H9 (cell line): Measurements from ENCODE around the gene KRT24. TPM values are rescaled to one million over a fixed set of nuclear protein-coding genes. Genes with fewer than 3 reads are reported as not detected.

ENCODE experiments used
- DNase-seq: peaks from one replicate; pipeline ENCODE4 v3.0.0-alpha.2; 2017
- H2AFZ ChIP-seq: one replicate; pipeline ENCODE4 v1.6.1; 2013; ENCODE audit warnings: mild to moderate bottlenecking, low read length, control low read depth, moderate library complexity
- H2AK5ac ChIP-seq: 2 replicates; pipeline ENCODE4 v1.6.1; 2013; ENCODE audit warnings: low read length, control low read depth, mixed read lengths; ENCODE audit not compliant: insufficient read length
- H2BK120ac ChIP-seq: one replicate; pipeline ENCODE4 v1.6.1; 2013; ENCODE audit warnings: low read depth, mild to moderate bottlenecking, low read length, control low read depth, inconsistent platforms; ENCODE audit not compliant: poor library complexity, severe bottlenecking
- H2BK12ac ChIP-seq: 2 replicates; pipeline ENCODE4 v1.6.1; 2013; ENCODE audit warnings: low read length, control low read depth, mixed read lengths, low read depth; ENCODE audit not compliant: insufficient read length
- H2BK15ac ChIP-seq: 2 replicates; pipeline ENCODE4 v1.6.1; 2013; ENCODE audit warnings: low read depth, low read length, control low read depth
- H2BK20ac ChIP-seq: one replicate; pipeline ENCODE4 v1.6.1; 2013; ENCODE audit warnings: low read depth, mild to moderate bottlenecking, low read length, control low read depth, inconsistent platforms; ENCODE audit not compliant: poor library complexity, severe bottlenecking
- H2BK5ac ChIP-seq: 2 replicates; pipeline ENCODE4 v1.6.1; 2013; ENCODE audit warnings: low read length, control low read depth, mixed read lengths; ENCODE audit not compliant: insufficient read length
- H3K14ac ChIP-seq: 2 replicates; pipeline ENCODE4 v1.6.1; 2013; ENCODE audit warnings: low read length, control low read depth; ENCODE audit not compliant: insufficient read depth
- H3K18ac ChIP-seq: 2 replicates; pipeline ENCODE4 v1.6.1; 2013; ENCODE audit warnings: low read depth, mild to moderate bottlenecking, mixed read lengths, low read length, control low read depth; ENCODE audit not compliant: insufficient read length
- H3K23ac ChIP-seq: 2 replicates; pipeline ENCODE4 v1.6.1; 2013; ENCODE audit warnings: low read length, control low read depth, mixed read lengths, low read depth; ENCODE audit not compliant: insufficient read length
- H3K23me2 ChIP-seq: 2 replicates; pipeline ENCODE4 v1.6.1; 2013; ENCODE audit warnings: low read depth, mild to moderate bottlenecking, mixed read lengths, low read length, control low read depth; ENCODE audit not compliant: insufficient read length, poor library complexity, severe bottlenecking
- H3K27ac ChIP-seq: 2 replicates; pipeline ENCODE4 v1.5.1; 2013; ENCODE audit warnings: low read length, control low read depth, mixed read lengths, low read depth; ENCODE audit not compliant: insufficient read length
- H3K27me3 ChIP-seq: 2 replicates; pipeline ENCODE4 v1.6.1; 2013; ENCODE audit warnings: low read length, control low read depth, inconsistent platforms; ENCODE audit not compliant: insufficient read depth
- H3K4ac ChIP-seq: 2 replicates; pipeline ENCODE4 v1.6.1; 2013; ENCODE audit warnings: low read depth, mild to moderate bottlenecking, control low read depth, inconsistent platforms, low read length, moderate library complexity
- H3K4me1 ChIP-seq: 2 replicates; pipeline ENCODE4 v1.6.1; 2013; ENCODE audit warnings: low read length, control low read depth, inconsistent platforms; ENCODE audit not compliant: insufficient read depth
- H3K4me2 ChIP-seq: 2 replicates; pipeline ENCODE4 v1.6.1; 2013; ENCODE audit warnings: low read length, control low read depth, mixed read lengths; ENCODE audit not compliant: insufficient read length, insufficient read depth
- H3K56ac ChIP-seq: 2 replicates; pipeline ENCODE4 v1.6.1; 2013; ENCODE audit warnings: low read depth, mild to moderate bottlenecking, mixed read lengths, low read length, control low read depth; ENCODE audit not compliant: insufficient read length
- H3K79me1 ChIP-seq: 2 replicates; pipeline ENCODE4 v1.6.1; 2013; ENCODE audit warnings: low read depth, mild to moderate bottlenecking, moderate library complexity, low read length, control low read depth, inconsistent platforms; ENCODE audit not compliant: insufficient read depth, poor library complexity, severe bottlenecking
- H3K79me2 ChIP-seq: 2 replicates; pipeline ENCODE4 v1.6.1; 2013; ENCODE audit warnings: low read length, control low read depth, inconsistent platforms; ENCODE audit not compliant: insufficient read depth
- H3K9ac ChIP-seq: 2 replicates; pipeline ENCODE4 v1.6.1; 2013; ENCODE audit warnings: low read length, control low read depth, mixed read lengths; ENCODE audit not compliant: insufficient read length; ENCODE audit errors: extremely low read depth
- H3K9me3 ChIP-seq: one replicate; pipeline ENCODE4 v1.6.1; 2013; ENCODE audit warnings: low read depth, low read length, inconsistent platforms; ENCODE audit not compliant: control insufficient read depth
- H3T11ph ChIP-seq: one replicate; pipeline ENCODE4 v1.6.1; 2013; ENCODE audit warnings: mild to moderate bottlenecking, low read length, control low read depth, inconsistent platforms
- H4K20me1 ChIP-seq: one replicate; pipeline ENCODE4 v1.6.1; 2013; ENCODE audit not compliant: control insufficient read depth, insufficient read length, insufficient read depth
- H4K5ac ChIP-seq: 2 replicates; pipeline ENCODE4 v1.6.1; 2013; ENCODE audit warnings: low read depth, mild to moderate bottlenecking, mixed read lengths, low read length, control low read depth; ENCODE audit not compliant: insufficient read length
- H4K8ac ChIP-seq: replicated peaks from 2 replicates; pipeline ENCODE4 v1.6.1; 2013; ENCODE audit warnings: low read length, control low read depth, mixed read lengths, low read depth; ENCODE audit not compliant: insufficient read length
- H4K91ac ChIP-seq: 2 replicates; pipeline ENCODE4 v1.6.1; 2013; ENCODE audit warnings: low read depth, mild to moderate bottlenecking, moderate library complexity, mixed read lengths, low read length, control low read depth; ENCODE audit not compliant: insufficient read length
- H3K27ac Mint-ChIP-seq, 3 experiments: 2 replicates in 2 of 3; 3 replicates in 1 of 3; pipeline ENCODE4 v1.8.0; 2020 to 2021; ENCODE audit warnings: mixed read lengths in 3 of 3, mild to moderate bottlenecking in 1 of 3, moderate library complexity in 1 of 3
- H3K27me3 Mint-ChIP-seq: 2 replicates; pipeline ENCODE4 v1.8.0; 2021; ENCODE audit warnings: low read depth, mild to moderate bottlenecking, moderate library complexity, mixed read lengths
- H3K36me3 Mint-ChIP-seq, 3 experiments: 2 replicates in 2 of 3; 3 replicates in 1 of 3; pipeline ENCODE4 v1.8.0; 2020 to 2021; ENCODE audit warnings: low read depth in 3 of 3, mixed read lengths in 3 of 3; ENCODE audit not compliant: insufficient read depth in 1 of 3
- H3K4me1 Mint-ChIP-seq, 2 experiments: 2 replicates each; pipeline ENCODE4 v1.8.0; 2020; ENCODE audit warnings: mixed read lengths in 2 of 2
- H3K4me3 Mint-ChIP-seq, 2 experiments: 2 replicates in 1 of 2; 3 replicates in 1 of 2; pipeline ENCODE4 v1.8.0; 2020 to 2021; ENCODE audit warnings: mild to moderate bottlenecking in 2 of 2, mixed read lengths in 2 of 2, moderate library complexity in 1 of 2
- H3K9me3 Mint-ChIP-seq, 2 experiments: 2 replicates in 1 of 2; 3 replicates in 1 of 2; pipeline ENCODE4 v1.8.0; 2020; ENCODE audit warnings: mild to moderate bottlenecking in 2 of 2, mixed read lengths in 2 of 2, moderate library complexity in 1 of 2
- CTCF ChIP-seq: fragments of 200-600 bp; sonication (generic); conservative IDR thresholded peaks from 3 replicates; pipeline ENCODE4 v1.8.0; 2021; ENCODE audit warnings: antibody characterized with exemption, mild to moderate bottlenecking
- WGBS: extraction: QIAGEN DNeasy Blood & Tissue Kit; methylation state at CpG from one replicate; pipeline ENCODE4 v1.1.7; 2013; ENCODE audit warnings: missing lambda C conversion rate, low lambda C conversion rate, mixed read lengths; ENCODE audit not compliant: insufficient read length; ENCODE audit errors: extremely low coverage; 5-methylcytosine and 5-hydroxymethylcytosine counted together
- total RNA-seq: library from RNA; stranded (reverse); gene quantifications from 2 replicates; pipeline ENCODE4 v1.2.1, GENCODE V29; 2021

The KRT24 gene
- total RNA-seq, 1 experiment from 2014 or later: not detected

- Histone ChIP-seq H3K4me1 (no peaks in the 10 kb centered on the region), H3K23ac (no peak overlapping the region), H3T11ph (no peak overlapping the region), H3K4me2 (no peak overlapping the region), H4K8ac (no peak overlapping the region), H3K27ac (no peak overlapping the region), H3K9ac (no peak overlapping the region), H4K5ac (no peak overlapping the region), H3K79me2 (peaks cover 4% of the 10 kb centered on the region; the same call in 1 of the 2 replicates), H3K27me3 (no peaks in the 10 kb centered on the region), H4K20me1 (no peaks in the 10 kb centered on the region), H3K18ac (no peak overlapping the region), H3K79me1 (no peaks in the 10 kb centered on the region), H2BK20ac (no peak overlapping the region), H2AFZ (no peak overlapping the region), H3K56ac (no peak overlapping the region), H4K91ac (no peak overlapping the region), H3K14ac (no peak overlapping the region), H2AK5ac (no peak overlapping the region), H2BK120ac (no peak overlapping the region), H3K23me2 (peaks cover 15% of the 10 kb centered on the region), H2BK12ac (no peak overlapping the region), H3K9me3 (no peaks in the 10 kb centered on the region), H2BK15ac (no peak overlapping the region), H2BK5ac (no peak overlapping the region), H3K4ac (no peak overlapping the region)
- no peak for DNase-seq
- Mint-ChIP-seq H3K4me1 (peaks cover 7% of the 10 kb centered on the region in 2 experiments), H3K36me3 (no peaks in the 10 kb centered on the region), H3K9me3 (no peaks in the 10 kb centered on the region), H3K27me3 (peaks cover 5% of the 10 kb centered on the region; the same call in 1 of the 2 replicates), H3K4me3 (no peak overlapping the region), H3K27ac (no peak overlapping the region)
- no CpG with 5 or more reads among the region's 5 CpGs for WGBS
- no peak for TF ChIP-seq CTCF
Observed at GRCh38 chr17:40651939-40652338, 51.6 kb downstream of the KRT24 start.
